ENCODE data around the gene FBXL17. TPM values are rescaled to one million over a fixed set of nuclear protein-coding genes. Genes with fewer than 3 reads are reported as not detected.

The FBXL17 gene
- total and polyA plus RNA-seq, 2 of the 13 experiments (the other 11 are each of a cell fraction or from before 2014, with no cell fraction given) = 3.0 to 7.9 TPM

DNA sequence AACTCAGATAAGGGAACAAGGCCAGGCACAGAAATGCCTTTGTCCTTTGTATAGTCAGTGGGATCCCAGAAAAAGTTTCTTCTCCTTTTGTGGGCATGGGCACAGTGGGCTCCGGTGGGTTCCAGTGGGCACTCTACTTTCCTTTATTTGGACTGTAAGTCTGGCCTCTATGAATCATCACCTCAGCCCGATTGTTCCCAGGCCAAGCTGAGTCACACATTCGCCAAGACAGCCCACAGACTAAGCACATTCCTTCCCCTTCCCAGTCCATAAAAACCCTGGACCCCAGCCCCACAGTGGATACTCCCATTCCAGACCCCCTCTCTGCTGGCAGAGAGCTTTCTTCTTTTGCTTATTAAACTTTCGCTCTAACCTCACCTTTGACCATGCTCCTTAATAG, 165.0 kb downstream of the FBXL17 start (continued):
- no peak for TF ChIP-seq ZBTB8A (CRISPR knock-in tag; IDR thresholded peaks at IDR 0.05; ENCODE audit: borderline replicate concordance, low read depth)
- TF ChIP-seq, protein P1, sequence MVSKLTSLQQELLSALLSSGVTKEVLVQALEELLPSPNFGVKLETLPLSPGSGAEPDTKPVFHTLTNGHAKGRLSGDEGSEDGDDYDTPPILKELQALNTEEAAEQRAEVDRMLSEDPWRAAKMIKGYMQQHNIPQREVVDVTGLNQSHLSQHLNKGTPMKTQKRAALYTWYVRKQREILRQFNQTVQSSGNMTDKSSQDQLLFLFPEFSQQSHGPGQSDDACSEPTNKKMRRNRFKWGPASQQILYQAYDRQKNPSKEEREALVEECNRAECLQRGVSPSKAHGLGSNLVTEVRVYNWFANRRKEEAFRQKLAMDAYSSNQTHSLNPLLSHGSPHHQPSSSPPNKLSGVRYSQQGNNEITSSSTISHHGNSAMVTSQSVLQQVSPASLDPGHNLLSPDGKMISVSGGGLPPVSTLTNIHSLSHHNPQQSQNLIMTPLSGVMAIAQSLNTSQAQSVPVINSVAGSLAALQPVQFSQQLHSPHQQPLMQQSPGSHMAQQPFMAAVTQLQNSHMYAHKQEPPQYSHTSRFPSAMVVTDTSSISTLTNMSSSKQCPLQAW (CRISPR knock-in tag; IDR thresholded peaks at IDR 0.05) = no peak
- no peak for TF ChIP-seq ZNF337 (CRISPR knock-in tag; IDR thresholded peaks at IDR 0.05; ENCODE audit: borderline replicate concordance, low read depth)
- TF ChIP-seq, protein P2, sequence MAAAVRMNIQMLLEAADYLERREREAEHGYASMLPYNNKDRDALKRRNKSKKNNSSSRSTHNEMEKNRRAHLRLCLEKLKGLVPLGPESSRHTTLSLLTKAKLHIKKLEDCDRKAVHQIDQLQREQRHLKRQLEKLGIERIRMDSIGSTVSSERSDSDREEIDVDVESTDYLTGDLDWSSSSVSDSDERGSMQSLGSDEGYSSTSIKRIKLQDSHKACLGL (CRISPR knock-in tag; IDR thresholded peaks at IDR 0.05) = no peak
- no peak for TF ChIP-seq SYNCRIP (IDR thresholded peaks at IDR 0.05; ENCODE audit: insufficient read depth, low read depth, low read length)

DNA sequence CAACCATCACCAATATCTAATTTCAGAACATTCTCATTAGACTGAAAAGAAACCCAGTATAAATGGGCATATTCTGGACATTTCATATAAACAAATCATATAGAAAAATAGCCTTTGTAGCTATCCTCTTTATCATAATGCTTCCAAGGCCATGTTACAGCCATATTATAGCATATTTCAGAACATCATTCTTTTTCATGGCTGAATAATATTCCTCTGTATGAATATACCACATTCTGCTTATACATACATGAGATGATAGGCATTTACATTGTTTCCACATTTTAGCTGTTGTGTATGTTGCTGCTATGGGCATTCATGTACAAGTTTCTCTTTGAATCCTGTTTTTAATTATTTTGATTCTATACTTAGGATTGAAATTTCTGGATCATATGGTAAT, 167.0 kb downstream of the FBXL17 start:
- ChIA-PET POLR2A (no interaction called here), CTCF (ENCODE audit: low intra/inter-chr PET ratio, low total read pairs) (no interaction called here)
- H2AFZ ChIP-seq (ENCODE audit: low read length) = no peak overlapping the region
- H3K79me2 ChIP-seq (ENCODE audit: insufficient read depth, low read length) = no peaks in the 10 kb centered on the region
- intact Hi-C loops (cut with micrococcal nuclease; ENCODE audit: unreplicated experiment) = no loop called here
- FAIRE-seq (no peak), ATAC-seq (no peak), DNase-seq (ENCODE audit: low spot score) (no peak)
- no peak for TF ChIP-seq ZSCAN25 (CRISPR knock-in tag; IDR thresholded peaks at IDR 0.05)
- TF ChIP-seq, protein P3, sequence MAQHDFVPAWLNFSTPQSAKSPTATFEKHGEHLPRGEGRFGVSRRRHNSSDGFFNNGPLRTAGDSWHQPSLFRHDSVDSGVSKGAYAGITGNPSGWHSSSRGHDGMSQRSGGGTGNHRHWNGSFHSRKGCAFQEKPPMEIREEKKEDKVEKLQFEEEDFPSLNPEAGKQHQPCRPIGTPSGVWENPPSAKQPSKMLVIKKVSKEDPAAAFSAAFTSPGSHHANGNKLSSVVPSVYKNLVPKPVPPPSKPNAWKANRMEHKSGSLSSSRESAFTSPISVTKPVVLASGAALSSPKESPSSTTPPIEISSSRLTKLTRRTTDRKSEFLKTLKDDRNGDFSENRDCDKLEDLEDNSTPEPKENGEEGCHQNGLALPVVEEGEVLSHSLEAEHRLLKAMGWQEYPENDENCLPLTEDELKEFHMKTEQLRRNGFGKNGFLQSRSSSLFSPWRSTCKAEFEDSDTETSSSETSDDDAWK (CRISPR knock-in tag; IDR thresholded peaks at IDR 0.05) = no peak
- TF ChIP-seq, protein P4, sequence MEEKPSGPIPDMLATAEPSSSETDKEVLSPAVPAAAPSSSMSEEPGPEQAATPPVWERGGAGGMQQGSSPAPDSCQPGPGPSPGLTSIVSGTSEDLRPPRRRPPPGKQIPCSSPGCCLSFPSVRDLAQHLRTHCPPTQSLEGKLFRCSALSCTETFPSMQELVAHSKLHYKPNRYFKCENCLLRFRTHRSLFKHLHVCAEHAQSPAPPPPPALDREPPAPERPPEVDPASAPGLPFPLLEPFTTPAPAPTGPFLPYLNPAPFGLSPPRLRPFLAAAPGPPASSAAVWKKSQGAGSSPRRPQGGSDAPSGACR (CRISPR knock-in tag; IDR thresholded peaks at IDR 0.05) = no peak
- no peaks in the 10 kb centered on the region for H3K9me3 ChIP-seq (ENCODE audit: low read length)
- no peaks in the 10 kb centered on the region for H3K27me3 ChIP-seq (ENCODE audit: control insufficient read depth in 1 of 2, insufficient read depth in 2 of 2, low read length in 2 of 2)
- BruUV-seq (replicated peaks) = no TSS peak
- no peak overlapping the region for H3K4me3 ChIP-seq (replicated peaks in 1 of 3; ENCODE audit: insufficient read depth in 1 of 3, low read depth in 2 of 3, low read length in 3 of 3)
- peaks cover 13% of the 10 kb centered on the region for H3K4me1 ChIP-seq (ENCODE audit: insufficient read depth, low read length)
- no peak overlapping the region for H3K27ac ChIP-seq (ENCODE audit: extremely low read length, insufficient read depth, low read length)
- H3K9ac ChIP-seq (ENCODE audit: insufficient read depth, low read depth, low read length) = no peak overlapping the region
- in situ Hi-C loops (cut with HindIII; ENCODE audit: extremely low pct_ligation_motif_present, low pct_unique_long_range_greater_than_20kb) = no loop called here
- no peaks in the 10 kb centered on the region for H4K20me1 ChIP-seq (ENCODE audit: insufficient read depth, low read length)
- H3K4me2 ChIP-seq (ENCODE audit: low read depth, low read length) = no peak overlapping the region
- no peaks in the 10 kb centered on the region for H3K36me3 ChIP-seq (replicated peaks in 1 of 2; ENCODE audit: control insufficient read depth in 1 of 2, insufficient read depth in 2 of 2, low read length in 2 of 2)
